GM06990 (cell line): ENCODE measurements around the gene SLC27A2.

Experiments
- DNase-seq: peaks from one replicate; pipeline ENCODE4 v3.0.0-alpha.2; 2011; ENCODE audit not compliant: insufficient read length; ENCODE audit errors: extremely low read depth
- H3K27me3 ChIP-seq: replicated peaks from 2 replicates; pipeline ENCODE4 v1.6.0; 2011; ENCODE audit warnings: low read length; ENCODE audit not compliant: control insufficient read depth, insufficient read depth
- H3K36me3 ChIP-seq: 2 replicates; pipeline ENCODE4 v1.5.1; 2011; ENCODE audit warnings: low read length; ENCODE audit not compliant: control insufficient read depth, insufficient read depth
- H3K4me3 ChIP-seq: replicated peaks from 2 replicates; pipeline ENCODE4 v1.5.1; 2011; ENCODE audit warnings: low read depth, mild to moderate bottlenecking, control low read depth, low read length
- TF ChIP-seq, protein P1 (sequence below): IDR thresholded peaks from 2 replicates; pipeline ENCODE4 v1.5.1; 2011; ENCODE audit warnings: low read length, control low read depth, mild to moderate bottlenecking, inconsistent platforms; ENCODE audit not compliant: insufficient read depth, poor library complexity, severe bottlenecking

SLC27A2 gene

GRCh38 chr15:50281427-50281826, 99.4 kb downstream of the SLC27A2 start:
- H3K36me3 ChIP-seq = no peaks in the 10 kb centered on the region
- H3K27me3 ChIP-seq = no peaks in the 10 kb centered on the region
- DNase-seq = no peak
- no peak overlapping the region for H3K4me3 ChIP-seq
- TF ChIP-seq, protein P1, sequence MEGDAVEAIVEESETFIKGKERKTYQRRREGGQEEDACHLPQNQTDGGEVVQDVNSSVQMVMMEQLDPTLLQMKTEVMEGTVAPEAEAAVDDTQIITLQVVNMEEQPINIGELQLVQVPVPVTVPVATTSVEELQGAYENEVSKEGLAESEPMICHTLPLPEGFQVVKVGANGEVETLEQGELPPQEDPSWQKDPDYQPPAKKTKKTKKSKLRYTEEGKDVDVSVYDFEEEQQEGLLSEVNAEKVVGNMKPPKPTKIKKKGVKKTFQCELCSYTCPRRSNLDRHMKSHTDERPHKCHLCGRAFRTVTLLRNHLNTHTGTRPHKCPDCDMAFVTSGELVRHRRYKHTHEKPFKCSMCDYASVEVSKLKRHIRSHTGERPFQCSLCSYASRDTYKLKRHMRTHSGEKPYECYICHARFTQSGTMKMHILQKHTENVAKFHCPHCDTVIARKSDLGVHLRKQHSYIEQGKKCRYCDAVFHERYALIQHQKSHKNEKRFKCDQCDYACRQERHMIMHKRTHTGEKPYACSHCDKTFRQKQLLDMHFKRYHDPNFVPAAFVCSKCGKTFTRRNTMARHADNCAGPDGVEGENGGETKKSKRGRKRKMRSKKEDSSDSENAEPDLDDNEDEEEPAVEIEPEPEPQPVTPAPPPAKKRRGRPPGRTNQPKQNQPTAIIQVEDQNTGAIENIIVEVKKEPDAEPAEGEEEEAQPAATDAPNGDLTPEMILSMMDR = no peak
